HepG2 (cell line): ENCODE data around the gene TP53BP2.

Experiments
- ATF2 ChIP-seq: sonication (generic); formaldehyde crosslinking; IDR thresholded peaks from 2 replicates; pipeline ENCODE4 v1.4.0; 2020; ENCODE audit warnings: missing genetic modification reagents
- CHD2 ChIP-seq: IDR thresholded peaks from 2 replicates; pipeline ENCODE4 v1.6.1; 2011; ENCODE audit warnings: low read depth, low read length, improper control_type of control experiment
- CREB1 ChIP-seq, 2 experiments: fragments of 450-650 bp in 1 of 2; IDR thresholded peaks; 2 replicates each; pipeline ENCODE4 v1.6.1; 2016 to 2017; ENCODE audit warnings: control low read depth in 1 of 2, mild to moderate bottlenecking in 1 of 2, missing compliant biosample characterization in 1 of 2, missing genetic modification characterization in 1 of 2
- CTCF ChIP-seq: sonication (generic); formaldehyde crosslinking; IDR thresholded peaks from 2 replicates; pipeline ENCODE4 v1.5.0; 2020; ENCODE audit warnings: mild to moderate bottlenecking, missing genetic modification reagents, moderate library complexity
- E2F2 ChIP-seq: sonication (generic); formaldehyde crosslinking; IDR thresholded peaks from 2 replicates; pipeline ENCODE4 v1.4.0; 2020; ENCODE audit warnings: missing genetic modification reagents, borderline replicate concordance
- MXD4 ChIP-seq: IDR thresholded peaks from 2 replicates; pipeline ENCODE4 v1.6.1; 2016; ENCODE audit warnings: mild to moderate bottlenecking, missing biosample characterization, missing genetic modification reagents
- MYC ChIP-seq: sonication (generic); formaldehyde crosslinking; IDR thresholded peaks from 2 replicates; pipeline ENCODE4 v1.9.0; 2021; ENCODE audit warnings: missing genetic modification reagents, borderline replicate concordance
- NFIC ChIP-seq: IDR thresholded peaks from 2 replicates; pipeline ENCODE4 v1.6.1; 2012; ENCODE audit warnings: mild to moderate bottlenecking, low read length, inconsistent platforms
- PLSCR1 ChIP-seq: sonication (generic); formaldehyde crosslinking; IDR thresholded peaks from 2 replicates; pipeline ENCODE4 v1.5.0; 2020; ENCODE audit warnings: missing genetic modification reagents, mild to moderate bottlenecking, borderline replicate concordance
- SNAPC5 ChIP-seq: sonication (generic); formaldehyde crosslinking; IDR thresholded peaks from 2 replicates; pipeline ENCODE4 v1.8.1; 2023; ENCODE audit warnings: mild to moderate bottlenecking, missing genetic modification reagents, borderline replicate concordance
- ZNF121 ChIP-seq: sonication (generic); formaldehyde crosslinking; IDR thresholded peaks from 2 replicates; pipeline ENCODE4 v1.5.0; 2020; ENCODE audit warnings: mild to moderate bottlenecking, missing genetic modification reagents
- ZNF777 ChIP-seq: sonication (generic); formaldehyde crosslinking; IDR thresholded peaks from 2 replicates; pipeline ENCODE4 v1.4.0; 2020; ENCODE audit warnings: missing genetic modification reagents
- ZNF781 ChIP-seq: sonication (generic); formaldehyde crosslinking; IDR thresholded peaks from 2 replicates; pipeline ENCODE4 v1.5.1; 2020; ENCODE audit warnings: borderline replicate concordance, mild to moderate bottlenecking, missing genetic modification reagents; ENCODE audit errors: not compliant biosample characterization

GRCh38 chr1:223770621-223771315 is 75.0 kb downstream of the TP53BP2 start:
- TF ChIP-seq CHD2 (no peak), PLSCR1 (CRISPR knock-in tag) (no peak), CTCF (CRISPR knock-in tag) (no peak), ZNF777 (CRISPR knock-in tag) (no peak), CREB1 (IDR thresholded peaks at IDR 0.05) (no peak), CREB1 (CRISPR knock-in tag; IDR thresholded peaks at IDR 0.05) (no peak), MYC (CRISPR knock-in tag) (no peak), ZNF121 (no peak), ATF2 (no peak), SNAPC5 (CRISPR knock-in tag) (no peak), MXD4 (no peak), ZNF781 (CRISPR knock-in tag) (no peak), E2F2 (CRISPR knock-in tag) (no peak), NFIC (no peak)
